Right ventricle myocardium superior (tissue), 1 donor: ENCODE data around the gene SHC2. TPM values are rescaled to one million over a fixed set of nuclear protein-coding genes. Genes with fewer than 3 reads are reported as not detected.
"Not testable (repeated sequence)": the region's sequence is repeated elsewhere in the genome, so short reads cannot be mapped to it uniquely, and the experiment has no call there.

Experiments used
- ATAC-seq: fragments of 200-7000 bp; cut with Tn5 transposase; one replicate; pipeline ENCODE4 v1.9.1; 2020; ENCODE audit warnings: mild to moderate bottlenecking; ENCODE audit not compliant: poor library complexity
- DNase-seq: peaks from one replicate; pipeline ENCODE4 v3.0.0-alpha.2; 2020
- intact Hi-C: fragments of 100-400 bp; cut with DNase I; formaldehyde crosslinking; loops from one replicate; pipeline ENCODE4 v1.11.2; 2022
- total RNA-seq: library from RNA; stranded (reverse); fragmentation: NEBNext Ultra II Directional; extraction: Animal tissue kit (Norgen Biotek cat#: 25700); gene quantifications from one replicate; pipeline ENCODE4 v1.2.1, GENCODE V29; 2021
- donor health status: DM: no; HTN: yes; CAD: no; lungs with severe emphysema.

The SHC2 gene
- total RNA-seq, 1 donor from 2014 or later = 8.8 TPM

DNA sequence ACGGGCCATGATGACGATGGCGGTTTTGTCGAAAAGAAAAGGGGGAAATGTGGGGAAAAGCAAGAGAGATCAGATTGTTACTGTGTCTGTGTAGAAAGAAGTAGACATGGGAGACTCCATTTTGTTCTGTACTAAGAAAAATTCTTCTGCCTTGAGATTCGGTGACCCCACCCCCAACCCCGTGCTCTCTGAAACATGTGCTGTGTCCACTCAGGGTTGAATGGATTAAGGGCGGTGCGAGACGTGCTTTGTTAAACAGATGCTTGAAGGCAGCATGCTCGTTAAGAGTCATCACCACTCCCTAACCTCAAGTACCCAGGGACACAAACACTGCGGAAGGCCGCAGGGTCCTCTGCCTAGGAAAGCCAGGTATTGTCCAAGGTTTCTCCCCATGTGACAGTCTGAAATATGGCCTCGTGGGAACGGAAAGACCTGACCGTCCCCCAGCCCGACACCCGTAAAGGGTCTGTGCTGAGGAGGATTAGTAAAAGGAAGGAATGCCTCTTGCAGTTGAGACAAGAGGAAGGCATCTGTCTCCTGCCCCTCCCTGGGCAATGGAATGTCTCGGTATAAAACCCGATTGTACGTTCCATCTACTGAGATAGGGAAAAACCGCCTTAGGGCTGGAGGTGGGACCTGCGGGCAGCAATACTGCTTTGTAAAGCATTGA, 74.1 kb downstream of the SHC2 start:
- intact Hi-C loops, DNase-seq, ATAC-seq: not testable (repeated sequence)

DNA sequence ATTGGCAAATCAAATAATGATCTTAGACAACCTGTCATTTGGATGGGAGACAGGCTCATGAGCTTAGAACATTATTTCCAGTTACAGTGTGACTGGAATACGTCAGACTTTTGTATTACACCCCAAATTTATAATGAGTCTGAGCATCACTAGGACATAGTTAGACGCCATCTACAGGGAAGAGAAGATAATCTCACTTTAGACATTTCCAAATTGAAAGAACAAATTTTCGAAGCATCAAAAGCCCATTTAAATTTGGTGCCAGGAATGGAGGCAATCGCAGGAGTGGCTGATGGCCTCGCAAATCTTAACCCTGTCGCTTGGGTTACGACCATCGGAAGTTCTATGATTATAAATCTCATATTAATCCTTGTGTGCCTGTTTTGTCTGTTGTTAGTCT, 74.6 kb downstream of the SHC2 start:
- intact Hi-C loops, DNase-seq, ATAC-seq: not testable (repeated sequence)

DNA sequence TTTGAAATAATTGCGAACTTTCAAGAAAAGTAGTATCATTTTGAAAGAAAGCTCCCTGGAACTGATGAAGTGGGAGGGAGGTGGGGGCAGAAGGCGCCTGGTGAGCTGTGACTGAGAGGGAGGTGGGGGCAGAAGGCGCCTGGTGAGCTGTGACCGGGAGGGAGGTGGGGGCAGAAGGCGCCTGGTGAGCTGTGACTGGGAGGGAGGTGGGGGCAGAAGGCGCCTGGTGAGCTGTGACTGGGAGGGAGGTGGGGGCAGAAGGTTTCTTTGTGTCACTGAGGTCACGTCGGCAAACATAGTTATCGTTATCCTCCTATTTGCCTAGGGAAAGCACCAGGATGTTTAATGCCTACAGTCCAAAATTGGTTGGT, 76.0 kb downstream of the SHC2 start:
- ATAC-seq (no peak), DNase-seq (no peak)
- intact Hi-C loops = loop anchor here (5.0 kb wide), 1 partner anchor 98 kb away; no protein-coding TSS in a partner anchor

DNA sequence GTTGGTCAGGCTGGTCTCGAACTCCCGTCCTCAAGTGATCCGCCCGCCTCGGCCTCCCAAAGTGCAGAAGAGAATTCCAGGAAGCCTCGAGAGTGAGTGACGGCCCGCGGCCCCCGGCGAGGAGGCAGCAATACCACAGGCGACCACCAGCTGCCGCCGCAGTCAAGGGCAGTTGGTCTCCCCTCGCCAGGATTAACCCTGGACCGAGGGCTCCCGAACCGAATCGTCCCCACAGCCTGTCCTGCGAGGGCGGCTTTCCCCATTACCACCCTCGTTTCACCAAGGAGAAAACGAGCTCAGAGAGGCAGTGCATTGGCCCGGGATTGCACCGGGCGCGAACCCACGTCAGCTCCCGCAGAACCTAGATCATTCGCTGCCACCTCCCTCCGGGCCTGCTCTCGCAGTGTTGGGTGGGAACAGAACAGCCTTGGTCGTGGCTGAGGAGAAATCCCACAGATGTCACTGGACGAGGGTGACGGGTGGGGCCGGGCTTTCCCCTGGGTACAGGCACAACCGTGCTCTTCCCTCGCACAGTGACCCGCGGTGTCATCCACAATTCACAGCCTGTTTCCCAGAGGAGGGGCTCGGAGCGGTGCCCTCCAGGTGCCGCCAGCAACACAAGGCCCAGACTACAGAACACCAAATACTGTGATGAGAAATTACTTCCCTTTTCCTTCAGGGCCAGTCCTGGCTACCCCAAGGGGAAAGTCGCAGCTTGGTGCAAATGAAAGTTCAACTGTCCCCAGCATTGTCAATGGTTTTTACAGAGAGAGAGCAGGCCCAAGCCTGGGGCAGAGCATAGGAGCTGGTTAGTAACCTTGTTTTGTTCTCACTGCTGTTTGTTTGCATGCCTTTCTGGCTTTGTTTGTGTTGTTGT, 76.7 kb downstream of the SHC2 start:
- intact Hi-C loops = loop anchor here (5.0 kb wide), 1 partner anchor 98 kb away; no protein-coding TSS in a partner anchor
- DNase-seq = no peak
- ATAC-seq = peak; percentile 74

DNA sequence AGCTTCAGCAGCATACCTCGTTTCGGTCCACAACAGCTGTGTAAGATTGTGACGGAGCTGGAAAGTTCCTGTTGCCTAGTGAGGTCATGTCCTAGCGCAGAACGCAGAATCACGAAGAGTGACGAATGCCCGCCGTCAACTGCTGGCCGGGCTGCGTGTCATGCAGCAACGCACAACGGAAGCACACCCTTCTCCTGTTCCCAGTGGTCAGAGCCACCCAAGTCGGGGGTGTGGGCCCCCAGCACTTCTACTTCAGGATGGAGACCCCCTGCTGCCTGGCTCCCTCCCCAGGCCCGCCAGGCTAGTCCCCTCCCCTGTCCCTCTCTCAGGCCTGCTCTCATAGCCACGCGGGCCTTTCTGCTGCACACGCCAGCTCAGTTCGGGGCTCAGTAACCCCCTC, 77.8 kb downstream of the SHC2 start:
- ATAC-seq (no peak), DNase-seq (no peak)
- intact Hi-C loops = loop anchor here (5.0 kb wide), 1 partner anchor 99 kb away; no protein-coding TSS in a partner anchor

DNA sequence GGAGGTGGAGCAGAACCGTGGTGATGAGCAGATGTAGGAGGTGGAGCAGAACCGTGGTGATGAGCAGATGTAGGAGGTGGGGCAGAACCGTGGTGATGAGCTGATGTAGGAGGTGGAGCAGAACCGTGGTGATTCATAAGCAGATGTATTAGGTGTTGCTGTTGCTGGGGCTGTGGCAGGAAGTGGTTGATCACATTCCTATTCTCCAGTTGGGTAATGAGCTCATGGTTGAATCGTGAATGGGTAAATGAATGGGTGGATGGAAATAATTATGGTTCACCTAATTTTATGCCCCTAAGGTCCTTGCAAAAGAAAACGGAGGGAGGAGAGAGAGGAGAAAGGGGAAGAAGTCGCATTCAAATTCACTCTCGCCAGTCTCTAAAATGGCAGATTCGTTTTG, 78.3 kb downstream of the SHC2 start:
- ATAC-seq, DNase-seq: not testable (repeated sequence)
- intact Hi-C loops = loop anchor here (5.0 kb wide), 1 partner anchor 100 kb away; no protein-coding TSS in a partner anchor

DNA sequence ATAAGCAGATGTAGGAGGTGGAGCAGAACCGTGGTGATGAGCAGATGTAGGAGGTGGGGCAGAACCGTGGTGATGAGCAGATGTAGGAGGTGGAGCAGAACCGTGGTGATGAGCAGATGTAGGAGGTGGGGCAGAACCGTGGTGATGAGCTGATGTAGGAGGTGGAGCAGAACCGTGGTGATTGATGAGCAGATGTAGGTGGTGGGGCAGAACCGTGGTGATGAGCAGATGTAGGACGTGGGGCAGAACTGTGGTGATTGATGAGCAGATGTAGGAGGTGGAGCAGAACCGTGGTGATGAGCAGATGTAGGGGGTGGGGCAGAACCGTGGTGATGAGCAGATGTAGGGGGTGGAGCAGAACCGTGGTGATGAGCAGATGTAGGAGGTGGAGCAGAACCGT, 78.9 kb downstream of the SHC2 start:
- not testable (repeated sequence) for ATAC-seq, DNase-seq
- intact Hi-C loops = loop anchor here (5.0 kb wide), 1 partner anchor 100 kb away; no protein-coding TSS in a partner anchor

DNA sequence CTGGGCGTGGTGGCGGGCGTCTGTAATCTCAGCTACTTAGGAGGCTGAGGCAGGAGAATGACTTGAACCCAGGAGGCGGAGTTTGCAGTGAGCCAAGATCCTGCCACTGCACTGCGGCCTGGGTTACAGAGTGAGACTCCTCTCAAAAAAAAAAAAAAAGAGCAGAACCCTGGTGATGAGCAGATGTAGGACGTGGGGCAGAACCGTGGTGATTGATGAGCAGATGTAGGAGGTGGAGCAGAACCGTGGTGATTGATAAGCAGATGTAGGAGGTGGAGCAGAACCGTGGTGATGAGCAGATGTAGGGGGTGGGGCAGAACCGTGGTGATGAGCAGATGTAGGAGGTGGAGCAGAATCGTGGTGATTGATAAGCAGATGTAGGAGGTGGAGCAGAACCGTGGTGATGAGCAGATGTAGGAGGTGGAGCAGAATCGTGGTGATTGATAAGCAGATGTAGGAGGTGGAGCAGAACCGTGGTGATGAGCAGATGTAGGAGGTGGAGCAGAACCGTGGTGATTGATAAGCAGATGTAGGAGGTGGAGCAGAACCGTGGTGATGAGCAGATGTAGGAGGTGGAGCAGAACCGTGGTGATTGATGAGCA, 80.1 kb downstream of the SHC2 start:
- intact Hi-C loops = loop anchor here (5.0 kb wide), 1 partner anchor 102 kb away; no protein-coding TSS in a partner anchor
- ATAC-seq, DNase-seq: not testable (repeated sequence)

DNA sequence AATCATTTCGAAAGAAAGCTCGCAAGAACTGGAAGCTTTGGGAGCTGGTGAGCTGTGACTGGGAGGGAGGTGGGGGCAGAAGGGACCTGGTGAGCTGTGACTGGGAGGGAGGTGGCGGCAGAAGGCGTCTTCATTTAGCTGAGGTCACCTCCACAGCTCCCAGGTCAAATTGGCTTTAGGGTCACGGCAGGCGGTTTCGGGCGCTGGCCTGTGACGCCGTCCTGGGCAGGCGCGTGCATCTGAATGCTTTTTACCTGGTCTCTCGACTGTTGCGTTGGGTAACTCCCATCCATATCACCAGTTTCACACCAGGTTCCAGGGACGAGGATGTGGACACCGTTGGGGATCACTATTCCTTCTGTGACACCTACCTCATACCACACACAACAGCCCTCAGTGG, 81.0 kb downstream of the SHC2 start:
- no peak for DNase-seq
- no peak for ATAC-seq
- intact Hi-C loops = loop anchor here (5.0 kb wide), 1 partner anchor 103 kb away; no protein-coding TSS in a partner anchor

DNA sequence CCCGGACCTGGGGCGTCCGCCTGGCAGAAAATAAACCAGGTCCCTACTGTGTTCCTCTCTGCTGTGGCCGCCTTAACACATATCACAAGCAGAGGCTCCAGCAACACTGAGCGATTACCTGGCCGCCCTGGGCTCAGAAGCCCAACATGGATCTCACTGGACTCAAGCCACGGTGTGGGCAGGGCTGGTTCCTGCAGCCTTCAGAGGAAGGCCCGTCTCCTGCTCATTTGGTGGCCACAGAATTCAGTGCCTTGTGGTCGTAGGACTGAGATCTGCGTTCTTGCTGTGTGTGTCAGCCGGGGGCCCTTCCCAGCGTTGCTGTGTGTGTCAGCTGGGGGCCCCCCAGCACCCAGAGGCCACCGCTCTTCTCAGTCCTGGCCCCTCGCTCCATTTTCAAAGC, 82.1 kb downstream of the SHC2 start:
- ATAC-seq = no peak
- DNase-seq = no peak
- intact Hi-C loops = no loop called here

DNA sequence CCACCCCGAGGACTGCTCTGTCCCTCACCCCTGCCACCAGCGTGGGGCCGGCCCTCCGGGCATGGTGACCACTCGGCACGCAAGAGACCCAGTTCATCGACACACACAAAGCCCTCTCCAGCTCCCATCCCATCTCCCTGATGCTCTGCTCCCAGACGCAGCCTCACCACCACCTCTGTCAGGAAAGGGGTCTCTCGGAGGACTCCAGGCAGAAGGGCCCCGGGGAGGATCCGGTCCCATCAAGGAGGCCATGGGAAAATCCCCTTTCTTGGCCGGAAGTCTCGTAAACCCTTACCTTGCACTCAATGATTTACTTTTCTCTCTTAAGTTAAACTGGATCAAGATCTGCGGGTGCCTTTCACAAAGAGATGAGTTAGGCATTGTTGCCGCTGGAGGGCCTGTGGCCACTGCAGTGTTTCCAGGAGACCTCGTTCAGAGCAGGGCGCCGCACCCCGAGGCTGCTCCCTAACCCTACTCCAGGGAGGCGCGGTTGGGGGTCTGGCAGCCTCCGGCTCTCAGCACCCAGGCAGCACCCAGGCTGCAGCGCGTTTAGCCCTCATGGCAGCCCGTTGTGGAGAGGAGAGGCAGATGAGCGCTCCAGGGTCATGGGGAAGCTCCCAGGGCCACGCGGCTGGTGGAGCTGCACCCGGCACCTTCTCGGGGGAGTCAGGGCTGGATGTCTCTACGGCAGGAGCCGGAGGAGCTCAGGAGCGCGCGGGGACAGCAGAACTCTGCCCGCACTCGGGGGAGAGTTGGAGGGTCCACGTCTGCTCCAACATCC, 82.8 kb downstream of the SHC2 start:
- intact Hi-C loops = no loop called here
- DNase-seq (no peak), ATAC-seq (no peak)

DNA sequence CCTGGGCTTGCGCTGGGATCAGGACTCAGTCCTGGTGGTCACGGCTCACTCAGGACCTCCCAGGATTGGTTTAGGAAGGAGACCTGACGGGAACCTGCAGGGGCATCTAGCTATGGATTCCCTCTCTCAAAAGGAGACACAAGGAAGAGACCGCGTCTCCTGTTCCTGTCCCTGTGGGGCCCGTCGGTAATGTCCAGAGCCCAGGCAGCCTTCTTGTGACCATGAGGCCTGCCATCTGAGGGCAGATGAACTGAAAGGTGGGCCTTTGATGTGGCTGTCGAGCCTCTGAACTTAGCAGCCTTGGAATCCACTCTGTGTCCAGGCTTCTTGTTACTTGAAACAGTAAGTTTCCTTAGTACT, 84.7 kb downstream of the SHC2 start:
- intact Hi-C loops = no loop called here
- ATAC-seq (no peak), DNase-seq (no peak)

DNA sequence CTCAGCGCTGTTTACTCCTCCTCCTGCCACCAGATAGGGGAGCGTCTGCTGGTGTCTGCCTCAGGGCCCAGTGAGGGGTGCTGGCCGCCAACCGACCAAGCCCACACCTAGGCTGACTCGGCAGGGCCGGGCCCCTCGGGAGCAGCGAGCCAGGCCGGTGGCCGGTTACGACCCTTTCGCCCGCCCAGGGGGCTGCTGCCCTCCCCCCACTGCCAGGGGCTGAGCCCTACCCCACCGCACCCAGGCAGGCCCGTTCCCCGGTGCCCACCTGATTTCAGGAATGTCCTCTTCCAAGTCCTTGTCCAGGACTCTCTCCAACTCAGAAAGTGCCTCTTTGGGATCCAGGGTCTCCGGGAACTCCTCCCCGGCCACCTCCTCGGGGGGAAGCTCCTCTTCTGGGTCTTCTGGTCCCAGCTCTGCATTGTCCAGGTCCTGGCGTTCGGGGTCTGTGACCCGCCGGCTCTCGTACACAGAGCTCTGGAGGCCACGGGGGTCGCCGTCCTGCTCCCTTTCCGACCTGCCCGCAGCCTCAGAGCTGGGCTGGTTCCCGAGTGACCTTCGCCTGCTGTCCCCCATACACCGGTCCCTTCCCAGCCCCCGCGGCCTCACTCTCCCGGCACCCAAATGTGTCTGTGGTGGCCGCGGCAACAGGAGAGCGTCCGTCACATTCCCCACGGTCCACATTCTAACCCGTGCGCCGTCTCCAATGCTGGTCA, 85.3 kb downstream of the SHC2 start:
- intact Hi-C loops = no loop called here
- ATAC-seq = no peak

DNA sequence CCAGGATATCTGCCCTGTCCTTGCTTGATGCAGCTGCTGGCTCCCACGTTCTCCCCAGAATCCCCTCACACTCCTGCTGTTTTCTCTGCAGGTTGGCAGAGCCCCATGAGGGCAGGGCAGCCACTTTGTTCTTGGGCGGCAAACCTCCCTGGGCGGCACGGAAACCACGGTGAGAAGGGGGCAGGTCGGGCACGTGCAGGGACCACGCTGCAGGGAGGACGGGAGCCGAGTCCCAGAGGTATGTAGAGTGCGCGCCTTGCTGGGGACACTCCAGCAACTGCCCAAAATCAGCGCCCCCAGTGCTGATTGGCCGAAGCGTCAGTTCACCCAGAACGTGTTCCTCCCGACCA, 86.0 kb downstream of the SHC2 start:
- intact Hi-C loops = no loop called here
- DNase-seq (no peak), ATAC-seq (no peak)

More for the DNA sequence above, 85.3 kb downstream of the SHC2 start:
- no peak for DNase-seq

DNA sequence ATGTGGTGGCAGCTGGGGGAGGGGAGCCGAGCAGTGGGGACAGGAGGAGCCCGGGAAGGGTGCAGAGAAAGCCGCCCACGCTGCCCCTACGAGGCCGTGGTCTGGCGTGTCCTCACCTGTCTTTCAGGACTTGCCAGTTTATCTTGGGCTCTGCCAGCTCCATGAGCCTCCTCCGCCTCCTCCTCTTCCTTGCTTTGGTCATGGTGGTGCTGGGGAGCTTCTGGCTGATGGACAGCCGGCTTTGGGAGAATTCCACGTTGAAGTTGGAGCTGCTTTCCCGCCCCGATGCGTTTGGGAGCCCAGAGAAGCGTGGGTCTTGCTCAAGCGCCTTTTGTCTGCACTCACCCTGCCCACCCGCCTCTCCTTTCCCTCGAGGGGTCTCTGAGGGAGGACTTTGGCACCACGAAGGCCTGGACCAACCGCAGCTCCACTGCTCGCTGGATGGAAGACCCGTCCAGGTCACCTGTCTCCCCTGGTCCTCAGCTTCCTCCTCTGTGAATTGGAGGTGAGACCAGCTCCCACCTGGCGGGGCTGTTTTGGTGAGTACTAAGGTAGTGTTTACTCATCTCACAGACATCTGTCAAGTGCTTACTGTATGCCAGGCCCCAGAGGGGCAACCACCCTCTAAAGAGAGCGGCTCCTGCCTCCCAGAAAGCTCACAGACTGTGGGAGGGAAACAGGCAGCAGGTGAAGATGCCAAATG, 86.5 kb downstream of the SHC2 start:
- intact Hi-C loops = no loop called here
- DNase-seq (no peak), ATAC-seq (no peak)

DNA sequence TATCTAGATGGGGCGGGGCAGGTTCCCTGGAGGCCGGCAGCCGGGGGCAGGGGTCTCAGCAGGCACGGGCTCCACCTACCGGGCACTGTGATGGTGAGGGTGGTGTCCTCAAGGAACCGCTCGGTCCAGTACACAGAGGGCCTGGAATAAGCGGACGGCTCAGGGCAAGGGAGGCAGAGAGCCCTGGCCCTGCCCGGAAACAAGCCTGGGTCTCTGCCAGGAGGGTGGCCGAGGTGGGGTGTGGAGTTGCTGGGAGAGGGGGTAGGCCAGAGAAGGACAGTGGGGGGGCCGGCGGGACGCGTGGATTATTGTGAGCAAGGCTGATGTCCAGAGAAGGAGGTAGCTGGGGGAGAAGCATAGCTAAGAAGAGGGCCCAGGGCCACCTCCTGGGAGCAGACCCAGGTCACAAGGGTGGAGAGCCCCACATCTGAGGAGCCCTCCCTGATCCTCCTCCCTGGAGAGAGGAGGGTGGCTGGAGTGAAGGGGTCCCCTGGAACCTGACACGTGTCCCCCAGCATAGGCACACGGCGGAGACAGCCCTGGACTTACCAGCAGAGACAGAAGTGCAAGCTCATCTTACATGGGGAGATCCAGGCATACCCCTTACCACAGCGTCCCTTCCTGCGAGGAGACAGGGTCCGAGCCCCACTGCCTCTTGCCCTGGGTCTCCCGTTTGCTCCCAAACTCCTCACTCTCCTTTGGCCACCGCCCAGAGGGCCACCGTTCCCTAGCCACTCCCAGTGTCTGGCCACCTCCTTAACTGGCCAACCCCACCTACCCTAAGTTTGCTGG, 87.2 kb downstream of the SHC2 start:
- DNase-seq (no peak), ATAC-seq (no peak)
- intact Hi-C loops = no loop called here
